ENCODE measurements around the gene INPP5J.

The INPP5J gene

GRCh38 chr22:31124811-31125465 lies 2.2 kb downstream of the INPP5J start:
- ChIA-PET POLR2A (interaction anchor here (0.8 to 1.5 kb wide), 2 partner anchors 17 to 44 kb away, joined by 3 read pairs; partner anchors contain the start of genes SELENOM and SMTN), CTCF (interaction anchor here (0.7 to 1.2 kb wide), 4 partner anchors 10 to 43 kb away, joined by 3 to 6 read pairs (median 4); partner anchors contain the start of gene SELENOM)
- Histone ChIP-seq H3K9me3 (ENCODE audit: control insufficient read depth, insufficient read depth, low read depth, low read length) (no peaks in the 10 kb centered on the region), H3K27ac (ENCODE audit: extremely low read depth, low read depth, low read length) (no peak overlapping the region), H3K36me3 (ENCODE audit: control insufficient read depth in 2 of 2, insufficient read depth in 1 of 2, low read length in 2 of 2) (peaks cover 0 to 8% of the 10 kb centered on the region in 2 experiments; a peak in 2 of 3 replicates), H3K4me1 (ENCODE audit: control insufficient read depth, insufficient read depth, low read length) (0 out of 2 replicates have a peak, but pooled peaks cover 2% of the 10 kb centered on the region), H3K4me3 (ENCODE audit: low read depth, low read length) (no peak overlapping the region)
- TF ChIP-seq ZNF174 (tag by site-specific recombination; IDR thresholded peaks at IDR 0.05) = no peak
- TF ChIP-seq ZBTB6 (tag by site-specific recombination; IDR thresholded peaks at IDR 0.05) = peak; percentile 75; the same call in 1 of the 2 replicates

GRCh38 chr22:31125521-31126117 lies 2.9 kb downstream of the INPP5J start:
- Histone ChIP-seq H3K4me1 (ENCODE audit: control insufficient read depth, insufficient read depth, low read length) (0 out of 2 replicates have a peak, but pooled peaks cover 2% of the 10 kb centered on the region), H3K27ac (ENCODE audit: extremely low read depth, low read depth, low read length) (no peak overlapping the region), H3K36me3 (ENCODE audit: control insufficient read depth in 2 of 2, insufficient read depth in 1 of 2, low read length in 2 of 2) (peaks cover 0 to 8% of the 10 kb centered on the region in 2 experiments; a peak in 2 of 3 replicates), H3K4me3 (ENCODE audit: low read depth, low read length) (no peak overlapping the region), H3K9me3 (ENCODE audit: control insufficient read depth, insufficient read depth, low read depth, low read length) (no peaks in the 10 kb centered on the region)
- TF ChIP-seq ZNF670 (tag by site-specific recombination; IDR thresholded peaks at IDR 0.05; ENCODE audit: low read depth) (no peak), ZNF274 (IDR thresholded peaks at IDR 0.05; ENCODE audit: low read length) (no peak), ZNF274 (tag by site-specific recombination; IDR thresholded peaks at IDR 0.05; ENCODE audit: borderline replicate concordance) (no peak), SETDB1 (IDR thresholded peaks at IDR 0.05; ENCODE audit: insufficient read length, low read length) (no peak), GLI2 (tag by site-specific recombination; IDR thresholded peaks at IDR 0.05; ENCODE audit: borderline replicate concordance, low read depth) (no peak), ZNF501 (tag by site-specific recombination; IDR thresholded peaks at IDR 0.05) (no peak), ZNF280D (tag by site-specific recombination; IDR thresholded peaks at IDR 0.05) (no peak), MZF1 (tag by site-specific recombination; IDR thresholded peaks at IDR 0.05; ENCODE audit: borderline replicate concordance) (no peak)
- CTCF ChIA-PET = interaction anchor here (0.6 to 0.7 kb wide), 2 partner anchors 8 to 15 kb away, joined by 3 read pairs; no protein-coding TSS in a partner anchor
- POLR2A ChIA-PET = no interaction called here

GRCh38 chr22:31126128-31126868 lies 3.5 kb downstream of the INPP5J start:
- Histone ChIP-seq H3K36me3 (ENCODE audit: control insufficient read depth in 2 of 2, insufficient read depth in 1 of 2, low read length in 2 of 2) (peaks cover 0 to 8% of the 10 kb centered on the region in 2 experiments; a peak in 2 of 3 replicates), H3K4me3 (ENCODE audit: low read depth, low read length) (no peak overlapping the region), H3K9me3 (ENCODE audit: control insufficient read depth, insufficient read depth, low read depth, low read length) (no peaks in the 10 kb centered on the region), H3K4me1 (ENCODE audit: control insufficient read depth, insufficient read depth, low read length) (peaks cover 2% of the 10 kb centered on the region; the same call in 1 of the 2 replicates), H3K27ac (ENCODE audit: extremely low read depth, low read depth, low read length) (no peak overlapping the region)
- CTCF ChIA-PET = interaction anchor here (0.6 to 0.7 kb wide), 2 partner anchors 8 to 15 kb away, joined by 3 read pairs; no protein-coding TSS in a partner anchor
- TF ChIP-seq WT1 (tag by site-specific recombination; IDR thresholded peaks at IDR 0.05) = no peak
- TF ChIP-seq HIC1 (tag by site-specific recombination; IDR thresholded peaks at IDR 0.05) = 0 out of 2 replicates have a peak, but pooled peaks have one; percentile 37
- no peak for TF ChIP-seq ZNF571 (tag by site-specific recombination; IDR thresholded peaks at IDR 0.05)
- POLR2A ChIA-PET = no interaction called here

Data from HEK293 (cell line).